H1 (cell line): Measurements from ENCODE around the gene TMEM115. TPM values are rescaled to one million over a fixed set of nuclear protein-coding genes. Genes with fewer than 3 reads are reported as not detected.

Experiments
- BACH1 ChIP-seq: IDR thresholded peaks from 2 replicates; pipeline ENCODE4 v1.6.1; 2012; ENCODE audit warnings: low read length, improper control_type of control experiment
- CEBPB ChIP-seq: IDR thresholded peaks from 2 replicates; pipeline ENCODE4 v1.6.1; 2012; ENCODE audit warnings: low read depth, low read length
- CHD7 ChIP-seq: fragments of 300-600 bp; sonication (generic); IDR thresholded peaks from 2 replicates; pipeline ENCODE4 v1.7.1; 2012; ENCODE audit warnings: low read length, moderate library complexity, mild to moderate bottlenecking, inconsistent platforms; ENCODE audit not compliant: insufficient replicate concordance
- KDM5A ChIP-seq: fragments of 200-600 bp; IDR thresholded peaks from 2 replicates; pipeline ENCODE4 v1.7.1; 2012; ENCODE audit warnings: mild to moderate bottlenecking, low read length, inconsistent platforms, mixed read lengths
- MAFK ChIP-seq: IDR thresholded peaks from 2 replicates; pipeline ENCODE4 v1.6.1; 2012; ENCODE audit warnings: low read depth, mild to moderate bottlenecking, improper control_type of control experiment, low read length
- RBBP5 ChIP-seq: IDR thresholded peaks from 2 replicates; pipeline ENCODE4 v1.7.1; 2012; ENCODE audit warnings: low read depth, mild to moderate bottlenecking, inconsistent platforms, low read length, moderate library complexity, borderline replicate concordance
- SAP30 ChIP-seq: fragments of 300-600 bp; sonication (generic); IDR thresholded peaks from 2 replicates; pipeline ENCODE4 v1.7.1; 2012; ENCODE audit warnings: low read length, moderate library complexity, mild to moderate bottlenecking, inconsistent platforms; ENCODE audit not compliant: insufficient read depth, insufficient replicate concordance
- SIRT6 ChIP-seq: IDR thresholded peaks from one replicate; pipeline ENCODE4 v1.7.1; 2012; ENCODE audit warnings: low read length, inconsistent platforms
- SP2 ChIP-seq: IDR thresholded peaks from 2 replicates; pipeline ENCODE4 v1.6.1; 2012; ENCODE audit warnings: mild to moderate bottlenecking, low read length, inconsistent platforms
- TBP ChIP-seq: IDR thresholded peaks from 2 replicates; pipeline ENCODE4 v1.6.1; 2011; ENCODE audit warnings: low read depth, low read length, improper control_type of control experiment
- polyA plus RNA-seq, 7 experiments: library from polyadenylated mRNA; depleted of rRNA in 3 of 7; stranded (reverse) in 5 of 7; unstranded in 2 of 7; fragments of >200 nt in 5 of 7; fragments of 200-250 nt in 2 of 7; gene quantifications; 1 replicate in 5 of 7; 2 replicates in 1 of 7; 4 replicates in 1 of 7; pipeline versions ENCODE4 v1.2.1 to v1.2.3, GENCODE V29; 2011 to 2013; ENCODE audit warnings: missing spikeins in 2 of 7, mixed read lengths in 2 of 7
- total RNA-seq: library from RNA; stranded (reverse); fragmentation: NEBNext Ultra II Directional; extraction: Animal tissue kit (Norgen Biotek cat#: 25700); gene quantifications from 2 replicates; pipeline ENCODE4 v1.2.1, GENCODE V29; 2021
- TF ChIP-seq, protein P1 (sequence below): IDR thresholded peaks from 2 replicates; pipeline ENCODE4 v1.6.1; 2012; ENCODE audit warnings: low read length, inconsistent platforms

TMEM115 gene
- total and polyA plus RNA-seq, 2 of the 8 experiments (the other 6 are each of a cell fraction or from before 2014, with no cell fraction given) = 25.4 to 32.4 TPM

GRCh38 chr3:50372349-50372748 is 13.0 kb upstream of the TMEM115 start (continued):
- no peak for TF ChIP-seq CHD7
- no peak for TF ChIP-seq MAFK
- TF ChIP-seq TBP = no peak
- TF ChIP-seq, protein P1, sequence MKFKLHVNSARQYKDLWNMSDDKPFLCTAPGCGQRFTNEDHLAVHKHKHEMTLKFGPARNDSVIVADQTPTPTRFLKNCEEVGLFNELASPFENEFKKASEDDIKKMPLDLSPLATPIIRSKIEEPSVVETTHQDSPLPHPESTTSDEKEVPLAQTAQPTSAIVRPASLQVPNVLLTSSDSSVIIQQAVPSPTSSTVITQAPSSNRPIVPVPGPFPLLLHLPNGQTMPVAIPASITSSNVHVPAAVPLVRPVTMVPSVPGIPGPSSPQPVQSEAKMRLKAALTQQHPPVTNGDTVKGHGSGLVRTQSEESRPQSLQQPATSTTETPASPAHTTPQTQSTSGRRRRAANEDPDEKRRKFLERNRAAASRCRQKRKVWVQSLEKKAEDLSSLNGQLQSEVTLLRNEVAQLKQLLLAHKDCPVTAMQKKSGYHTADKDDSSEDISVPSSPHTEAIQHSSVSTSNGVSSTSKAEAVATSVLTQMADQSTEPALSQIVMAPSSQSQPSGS = no peak
- no peak for TF ChIP-seq SAP30
- TF ChIP-seq BACH1 = no peak
- no peak for TF ChIP-seq RBBP5
- no peak for TF ChIP-seq CEBPB
- TF ChIP-seq KDM5A = no peak
- TF ChIP-seq SIRT6 = no peak
- TF ChIP-seq SP2 = no peak
